NOMO-1 (cell line): Measurements from ENCODE around the gene FARP2.
"Not testable (repeated sequence)": the region's sequence is repeated elsewhere in the genome, so short reads cannot be mapped to it uniquely, and the experiment has no call there.

Source experiments
- DNase-seq, 2 experiments: peaks; one replicate each; lab custom pipeline; 2025; ENCODE audit not compliant: unreplicated experiment in 2 of 2; lab: John Stamatoyannopoulos, UW

Gene FARP2

GRCh38 chr2:241355983-241356870 lies at the start of gene FARP2:
FARP2 (plus strand) TSS chr2:241356285; CDS start chr2:241373108, 16,823 bp downstream.
- peak; percentile 94 to 98 for DNase-seq

GRCh38 chr2:241307055-241307454 lies 49.0 kb upstream of the FARP2 start:
- DNase-seq, result no peak

GRCh38 chr2:241308267-241308666 lies 47.8 kb upstream of the FARP2 start:
- DNase-seq, result no peak

GRCh38 chr2:241308832-241309500 lies 47.1 kb upstream of the FARP2 start:
- DNase-seq, result no peak

GRCh38 chr2:241309684-241310117 lies 46.4 kb upstream of the FARP2 start:
- peak; percentile 62 to 92 for DNase-seq

- DNase-seq, result no peak
Observed at GRCh38 chr2:241310917-241311566, 45.0 kb upstream of the FARP2 start.

GRCh38 chr2:241312082-241312481 lies 44.0 kb upstream of the FARP2 start:
- no peak for DNase-seq

GRCh38 chr2:241313543-241314095 lies 42.5 kb upstream of the FARP2 start:
- no peak for DNase-seq

- DNase-seq, result peak; percentile 43 to 74
Observed at GRCh38 chr2:241314226-241315092, 41.6 kb upstream of the FARP2 start.

- peak; percentile 96 to 99 for DNase-seq
Observed at GRCh38 chr2:241315093-241315878, 40.8 kb upstream of the FARP2 start, which contains the start of gene HDLBP. HDLBP (minus strand) TSS chr2:241315672; CDS start chr2:241266869, 48,803 bp downstream.

- peak; percentile 41 to 71 for DNase-seq
Observed at GRCh38 chr2:241315879-241316631, 40.0 kb upstream of the FARP2 start, which contains the start of gene SEPTIN2. SEPTIN2 (plus strand) TSS chr2:241315925; CDS start chr2:241324233, 8,308 bp downstream.

- no peak for DNase-seq
Observed at GRCh38 chr2:241316825-241317224, 39.3 kb upstream of the FARP2 start.

GRCh38 chr2:241317391-241317790 lies 38.7 kb upstream of the FARP2 start:
- DNase-seq, result peak in 1 of 2 experiments; percentile 69

GRCh38 chr2:241318830-241319229 lies 37.3 kb upstream of the FARP2 start:
- DNase-seq, result not testable (repeated sequence)

GRCh38 chr2:241320394-241320793 lies 35.7 kb upstream of the FARP2 start:
- no peak for DNase-seq

- DNase-seq, result no peak
Observed at GRCh38 chr2:241321033-241321432, 35.1 kb upstream of the FARP2 start.

- DNase-seq, result no peak
Observed at GRCh38 chr2:241321886-241322285, 34.2 kb upstream of the FARP2 start.

GRCh38 chr2:241323778-241324177 lies 32.3 kb upstream of the FARP2 start:
- DNase-seq, result no peak
